Natural killer cell (primary cell): ENCODE results near the gene POLR3F. TPM values are rescaled to one million over a fixed set of nuclear protein-coding genes. Genes with fewer than 3 reads are reported as not detected.
A peak's percentile ranks its signal among the peaks of the same experiment; 100 is the strongest.
"Not testable (repeated sequence)": the region's sequence is repeated elsewhere in the genome, so short reads cannot be mapped to it uniquely, and the experiment has no call there.

Experiments used
- ATAC-seq, 3 donors: fragments of 150-1000 bp in 2 of 3; fragments of 200-7000 bp in 1 of 3; cut with Tn5 transposase; 1 replicate in 1 of 3; 2 replicates in 2 of 3; pipeline ENCODE4 v1.10.0; 2021; ENCODE audit warnings: mild to moderate bottlenecking in 2 of 3, moderate library complexity in 2 of 3
- DNase-seq, 2 donors: peaks; one replicate each; pipeline versions ENCODE4 v3.0.0 to v3.0.0-alpha.2; 2013 to 2021; ENCODE audit warnings: mixed read lengths in 1 of 2
- H3K27ac ChIP-seq: one replicate; pipeline ENCODE4 v1.5.1; 2013; ENCODE audit warnings: mild to moderate bottlenecking, low read length
- H3K27me3 ChIP-seq: one replicate; pipeline ENCODE4 v1.6.1; 2013; ENCODE audit warnings: low read length; ENCODE audit not compliant: control insufficient read depth, insufficient read depth
- H3K36me3 ChIP-seq: one replicate; pipeline ENCODE4 v1.6.1; 2013; ENCODE audit warnings: low read length; ENCODE audit not compliant: control insufficient read depth, insufficient read depth
- H3K4me1 ChIP-seq: one replicate; pipeline ENCODE4 v1.6.1; 2013; ENCODE audit warnings: low read length; ENCODE audit not compliant: control insufficient read depth, insufficient read depth
- H3K4me3 ChIP-seq: one replicate; pipeline ENCODE4 v1.5.1; 2013; ENCODE audit warnings: low read length
- H3K9me3 ChIP-seq: one replicate; pipeline ENCODE4 v1.6.1; 2013; ENCODE audit warnings: low read length; ENCODE audit not compliant: control insufficient read depth, insufficient read depth
- H3K27ac Mint-ChIP-seq, 2 donors: one replicate each; pipeline ENCODE4 v1.8.0; 2022; ENCODE audit warnings: mild to moderate bottlenecking in 2 of 2, mixed read lengths in 2 of 2, moderate library complexity in 1 of 2
- H3K27me3 Mint-ChIP-seq, 2 donors: one replicate each; pipeline ENCODE4 v1.8.0; 2022; ENCODE audit warnings: low read depth in 2 of 2, mixed read lengths in 2 of 2
- H3K36me3 Mint-ChIP-seq: one replicate; pipeline ENCODE4 v1.8.0; 2022; ENCODE audit warnings: mixed read lengths
- H3K4me1 Mint-ChIP-seq, 2 donors: one replicate each; pipeline ENCODE4 v1.8.0; 2022; ENCODE audit warnings: mixed read lengths in 2 of 2
- H3K4me3 Mint-ChIP-seq: one replicate; pipeline ENCODE4 v1.8.0; 2022; ENCODE audit warnings: mild to moderate bottlenecking, moderate library complexity, mixed read lengths
- H3K9me3 Mint-ChIP-seq, 2 donors: one replicate each; pipeline ENCODE4 v1.8.0; 2022; ENCODE audit warnings: mixed read lengths in 2 of 2
- WGBS: methylation state at CpG from one replicate; pipeline ENCODE4 v1.1.7; 2013; ENCODE audit warnings: missing lambda C conversion rate; ENCODE audit not compliant: insufficient coverage; 5-methylcytosine and 5-hydroxymethylcytosine counted together
- intact Hi-C: fragments of 100-400 bp; cut with micrococcal nuclease; formaldehyde crosslinking; loops from one replicate; pipeline ENCODE4 v1.14.2; 2022
- total RNA-seq, 4 donors: library from RNA; stranded (reverse); fragments of 120-200 nt in 1 of 4; gene quantifications; one replicate each; pipeline versions ENCODE4 v1.2.3 to v1.2.4, GENCODE V29; 2013 to 2022
- TF ChIP-seq, protein P1 (sequence below): fragments of 200-600 bp; IDR thresholded peaks from one replicate; pipeline ENCODE4 v1.8.0; 2022; ENCODE audit warnings: antibody characterized with exemption

Gene POLR3F
- total RNA-seq, 3 donors from 2014 or later (not counting 1 experiment from before 2014, with no cell fraction given) = 8.5 to 10.6 (median 8.8) TPM

DNA sequence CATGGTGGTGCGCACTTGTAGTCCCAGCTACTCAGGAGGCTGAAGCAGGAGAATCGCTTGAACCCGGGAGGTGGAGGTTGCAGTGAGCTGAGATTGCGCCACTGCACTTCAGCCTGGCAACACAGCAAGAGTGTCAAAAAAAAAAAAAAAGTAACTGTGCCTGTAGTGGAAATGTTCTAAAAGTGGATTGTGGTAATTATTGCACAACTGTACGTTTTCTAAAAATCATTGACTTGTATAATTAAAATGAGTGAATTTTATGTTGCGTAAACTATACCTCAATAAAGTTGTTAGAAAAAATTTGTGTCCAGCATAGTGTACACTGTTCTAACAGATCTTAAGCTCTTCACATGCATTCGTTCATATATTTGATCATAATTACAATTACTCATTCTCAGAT is 46.0 kb downstream of the POLR3F start:
- Histone ChIP-seq H3K4me3 (no peak overlapping the region), H3K36me3 (peaks cover 32% of the 10 kb centered on the region), H3K9me3 (no peaks in the 10 kb centered on the region), H3K27me3 (no peaks in the 10 kb centered on the region), H3K27ac (no peak overlapping the region), H3K4me1 (peaks cover 8% of the 10 kb centered on the region)
- Mint-ChIP-seq H3K4me1 (peaks cover 38 to 48% of the 10 kb centered on the region in 2 donors), H3K36me3 (no peaks in the 10 kb centered on the region), H3K27ac (peak overlapping the region; percentile 46 to 77), H3K9me3 (no peaks in the 10 kb centered on the region), H3K4me3 (peak overlapping the region; percentile 65), H3K27me3 (no peaks in the 10 kb centered on the region)
- intact Hi-C loops = no loop called here
- WGBS = 84% methylated on average over 5 of the region's 7 CpGs
- DNase-seq (no peak), ATAC-seq (peak in 2 of 3 donors; percentile 15 to 18)
- TF ChIP-seq, protein P1, sequence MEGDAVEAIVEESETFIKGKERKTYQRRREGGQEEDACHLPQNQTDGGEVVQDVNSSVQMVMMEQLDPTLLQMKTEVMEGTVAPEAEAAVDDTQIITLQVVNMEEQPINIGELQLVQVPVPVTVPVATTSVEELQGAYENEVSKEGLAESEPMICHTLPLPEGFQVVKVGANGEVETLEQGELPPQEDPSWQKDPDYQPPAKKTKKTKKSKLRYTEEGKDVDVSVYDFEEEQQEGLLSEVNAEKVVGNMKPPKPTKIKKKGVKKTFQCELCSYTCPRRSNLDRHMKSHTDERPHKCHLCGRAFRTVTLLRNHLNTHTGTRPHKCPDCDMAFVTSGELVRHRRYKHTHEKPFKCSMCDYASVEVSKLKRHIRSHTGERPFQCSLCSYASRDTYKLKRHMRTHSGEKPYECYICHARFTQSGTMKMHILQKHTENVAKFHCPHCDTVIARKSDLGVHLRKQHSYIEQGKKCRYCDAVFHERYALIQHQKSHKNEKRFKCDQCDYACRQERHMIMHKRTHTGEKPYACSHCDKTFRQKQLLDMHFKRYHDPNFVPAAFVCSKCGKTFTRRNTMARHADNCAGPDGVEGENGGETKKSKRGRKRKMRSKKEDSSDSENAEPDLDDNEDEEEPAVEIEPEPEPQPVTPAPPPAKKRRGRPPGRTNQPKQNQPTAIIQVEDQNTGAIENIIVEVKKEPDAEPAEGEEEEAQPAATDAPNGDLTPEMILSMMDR = no peak

DNA sequence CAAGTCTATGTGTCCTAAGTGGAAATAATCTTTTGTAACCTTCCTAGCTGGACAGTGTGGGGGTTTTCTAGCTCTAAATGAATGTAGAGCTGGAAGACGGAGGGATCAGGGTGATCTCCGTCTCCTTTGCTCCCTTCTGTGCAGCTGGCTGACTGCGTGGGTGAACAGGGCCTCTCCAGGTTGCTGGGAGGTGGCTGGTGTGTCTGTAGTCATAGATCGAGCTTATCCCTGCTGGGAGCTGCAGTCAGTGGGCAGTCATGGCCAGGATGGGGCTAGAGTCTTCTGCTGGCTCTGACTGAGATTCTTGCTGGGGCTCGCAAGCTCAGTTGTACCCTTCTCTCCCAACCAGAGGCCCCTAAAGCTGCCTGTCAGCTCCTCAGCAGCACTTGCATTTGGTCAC is 46.9 kb downstream of the POLR3F start:
- no peak overlapping the region for H3K4me3 ChIP-seq
- H3K36me3 ChIP-seq = peaks cover 32% of the 10 kb centered on the region
- no peaks in the 10 kb centered on the region for H3K9me3 Mint-ChIP-seq
- intact Hi-C loops = no loop called here
- H3K9me3 ChIP-seq = no peaks in the 10 kb centered on the region
- H3K27me3 ChIP-seq = no peaks in the 10 kb centered on the region
- 98% methylated on average over 5 of the region's 5 CpGs for WGBS
- H3K36me3 Mint-ChIP-seq = no peaks in the 10 kb centered on the region
- H3K27ac ChIP-seq = no peak overlapping the region
- H3K27ac Mint-ChIP-seq = peak overlapping the region; percentile 46 to 77
- H3K4me1 ChIP-seq = no peaks in the 10 kb centered on the region
- DNase-seq (no peak), ATAC-seq (no peak)
- H3K4me1 Mint-ChIP-seq = peaks cover 29 to 40% of the 10 kb centered on the region in 2 donors
- H3K4me3 Mint-ChIP-seq = no peak overlapping the region
- TF ChIP-seq, protein P1 = no peak
- no peaks in the 10 kb centered on the region for H3K27me3 Mint-ChIP-seq

DNA sequence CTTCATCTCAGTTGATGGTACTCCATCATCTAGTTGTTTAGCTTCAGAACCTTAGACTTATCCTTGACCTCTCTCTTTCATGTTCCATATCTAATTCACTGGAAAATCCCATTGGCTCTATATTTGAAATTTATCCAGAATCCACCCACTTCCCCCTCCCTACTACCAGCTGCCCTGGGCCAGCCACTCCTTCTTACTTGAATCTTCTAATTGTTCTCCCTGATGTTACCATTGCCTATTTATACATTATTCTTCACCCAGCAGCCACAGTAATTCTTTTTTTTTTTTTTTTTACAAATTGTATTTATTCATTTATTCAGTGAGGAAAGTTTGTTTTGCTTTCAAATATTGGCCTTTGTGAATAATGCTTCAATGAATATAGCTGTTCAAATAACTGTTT is 48.8 kb downstream of the POLR3F start:
- H3K9me3 ChIP-seq = no peaks in the 10 kb centered on the region
- H3K27me3 Mint-ChIP-seq = no peaks in the 10 kb centered on the region
- no peaks in the 10 kb centered on the region for H3K4me1 ChIP-seq
- TF ChIP-seq, protein P1 = no peak
- no peaks in the 10 kb centered on the region for H3K27me3 ChIP-seq
- H3K4me3 ChIP-seq = no peak overlapping the region
- no peak for ATAC-seq
- peak overlapping the region in 1 of 2 donors; percentile 38 for H3K27ac Mint-ChIP-seq
- intact Hi-C loops = no loop called here
- no peaks in the 10 kb centered on the region for H3K9me3 Mint-ChIP-seq
- peaks cover 29% of the 10 kb centered on the region for H3K36me3 ChIP-seq
- H3K4me3 Mint-ChIP-seq = no peak overlapping the region
- no peaks in the 10 kb centered on the region for H3K36me3 Mint-ChIP-seq
- H3K27ac ChIP-seq = no peak overlapping the region
- no peak for DNase-seq
- peaks cover 25 to 30% of the 10 kb centered on the region in 2 donors for H3K4me1 Mint-ChIP-seq

DNA sequence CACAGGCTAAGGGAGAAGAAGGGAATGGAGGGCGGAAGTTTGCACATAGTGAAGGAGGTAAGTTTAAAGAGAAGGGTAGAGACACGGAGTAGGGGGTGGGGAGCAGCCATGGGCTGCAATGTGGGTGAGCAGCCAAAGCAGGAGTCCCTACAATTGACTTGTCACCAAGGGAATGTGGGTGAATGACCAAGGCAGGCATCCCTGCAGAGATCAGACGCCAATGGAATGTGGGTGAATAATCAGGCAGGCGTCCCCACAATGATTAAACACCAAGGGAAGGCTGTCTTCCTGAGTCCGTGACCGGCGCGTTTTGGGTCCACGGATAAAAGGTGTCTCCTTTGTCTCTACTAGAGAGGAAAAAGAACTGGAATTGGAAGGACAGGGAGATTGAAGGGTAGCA is 54.9 kb downstream of the POLR3F start:
- DNase-seq, H3K4me3 Mint-ChIP-seq, H3K27me3 Mint-ChIP-seq, H3K9me3 ChIP-seq, H3K27ac ChIP-seq, intact Hi-C loops, H3K4me1 ChIP-seq, H3K9me3 Mint-ChIP-seq, H3K27ac Mint-ChIP-seq, ATAC-seq, H3K4me3 ChIP-seq, H3K27me3 ChIP-seq, H3K4me1 Mint-ChIP-seq: not testable (repeated sequence)
- WGBS = 96% methylated on average over 9 of the region's 9 CpGs
- H3K36me3 ChIP-seq = peaks cover 30% of the 10 kb centered on the region
- peaks cover 17% of the 10 kb centered on the region for H3K36me3 Mint-ChIP-seq
